ENCODE results near the gene COPS8. TPM values are rescaled to one million over a fixed set of nuclear protein-coding genes. Genes with fewer than 3 reads are reported as not detected.

The COPS8 gene
- total and polyA plus RNA-seq, 2 experiments from 2014 or later, result 120 to 130 TPM

- no peaks in the 10 kb centered on the region for H3K4me1 ChIP-seq (ENCODE audit: insufficient read depth)
- H2AFZ ChIP-seq, result no peak overlapping the region
- H3K4me3 ChIP-seq, result no peak overlapping the region
- no peak overlapping the region for H3K4me3 Mint-ChIP-seq
- H4K20me1 ChIP-seq (replicated peaks; ENCODE audit: insufficient read depth), result no peaks in the 10 kb centered on the region
- no peaks in the 10 kb centered on the region for H3K36me3 Mint-ChIP-seq (ENCODE audit: low read depth)
- TF ChIP-seq EZH2phosphoT487 (IDR thresholded peaks at IDR 0.05; ENCODE audit: unreplicated experiment) (no peak), POLR2AphosphoS5 (IDR thresholded peaks at IDR 0.05; ENCODE audit: low read depth) (no peak), STAT1 (IDR thresholded peaks at IDR 0.05; ENCODE audit: unreplicated experiment) (no peak), EZH2 (IDR thresholded peaks at IDR 0.05; ENCODE audit: low read depth, unreplicated experiment) (no peak), NANOG (IDR thresholded peaks at IDR 0.05; ENCODE audit: borderline replicate concordance) (no peak), ZNF114 (CRISPR knock-in tag; IDR thresholded peaks at IDR 0.05) (no peak), CREB1 (CRISPR knock-in tag; IDR thresholded peaks at IDR 0.05; ENCODE audit: low read depth) (no peak)
- TF ChIP-seq, protein P1, sequence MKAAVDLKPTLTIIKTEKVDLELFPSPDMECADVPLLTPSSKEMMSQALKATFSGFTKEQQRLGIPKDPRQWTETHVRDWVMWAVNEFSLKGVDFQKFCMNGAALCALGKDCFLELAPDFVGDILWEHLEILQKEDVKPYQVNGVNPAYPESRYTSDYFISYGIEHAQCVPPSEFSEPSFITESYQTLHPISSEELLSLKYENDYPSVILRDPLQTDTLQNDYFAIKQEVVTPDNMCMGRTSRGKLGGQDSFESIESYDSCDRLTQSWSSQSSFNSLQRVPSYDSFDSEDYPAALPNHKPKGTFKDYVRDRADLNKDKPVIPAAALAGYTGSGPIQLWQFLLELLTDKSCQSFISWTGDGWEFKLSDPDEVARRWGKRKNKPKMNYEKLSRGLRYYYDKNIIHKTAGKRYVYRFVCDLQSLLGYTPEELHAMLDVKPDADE (IDR thresholded peaks at IDR 0.05), result no peak
- TF ChIP-seq, protein P2, sequence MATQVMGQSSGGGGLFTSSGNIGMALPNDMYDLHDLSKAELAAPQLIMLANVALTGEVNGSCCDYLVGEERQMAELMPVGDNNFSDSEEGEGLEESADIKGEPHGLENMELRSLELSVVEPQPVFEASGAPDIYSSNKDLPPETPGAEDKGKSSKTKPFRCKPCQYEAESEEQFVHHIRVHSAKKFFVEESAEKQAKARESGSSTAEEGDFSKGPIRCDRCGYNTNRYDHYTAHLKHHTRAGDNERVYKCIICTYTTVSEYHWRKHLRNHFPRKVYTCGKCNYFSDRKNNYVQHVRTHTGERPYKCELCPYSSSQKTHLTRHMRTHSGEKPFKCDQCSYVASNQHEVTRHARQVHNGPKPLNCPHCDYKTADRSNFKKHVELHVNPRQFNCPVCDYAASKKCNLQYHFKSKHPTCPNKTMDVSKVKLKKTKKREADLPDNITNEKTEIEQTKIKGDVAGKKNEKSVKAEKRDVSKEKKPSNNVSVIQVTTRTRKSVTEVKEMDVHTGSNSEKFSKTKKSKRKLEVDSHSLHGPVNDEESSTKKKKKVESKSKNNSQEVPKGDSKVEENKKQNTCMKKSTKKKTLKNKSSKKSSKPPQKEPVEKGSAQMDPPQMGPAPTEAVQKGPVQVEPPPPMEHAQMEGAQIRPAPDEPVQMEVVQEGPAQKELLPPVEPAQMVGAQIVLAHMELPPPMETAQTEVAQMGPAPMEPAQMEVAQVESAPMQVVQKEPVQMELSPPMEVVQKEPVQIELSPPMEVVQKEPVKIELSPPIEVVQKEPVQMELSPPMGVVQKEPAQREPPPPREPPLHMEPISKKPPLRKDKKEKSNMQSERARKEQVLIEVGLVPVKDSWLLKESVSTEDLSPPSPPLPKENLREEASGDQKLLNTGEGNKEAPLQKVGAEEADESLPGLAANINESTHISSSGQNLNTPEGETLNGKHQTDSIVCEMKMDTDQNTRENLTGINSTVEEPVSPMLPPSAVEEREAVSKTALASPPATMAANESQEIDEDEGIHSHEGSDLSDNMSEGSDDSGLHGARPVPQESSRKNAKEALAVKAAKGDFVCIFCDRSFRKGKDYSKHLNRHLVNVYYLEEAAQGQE (IDR thresholded peaks at IDR 0.05; ENCODE audit: unreplicated experiment), result no peak
- TF ChIP-seq, protein P3, sequence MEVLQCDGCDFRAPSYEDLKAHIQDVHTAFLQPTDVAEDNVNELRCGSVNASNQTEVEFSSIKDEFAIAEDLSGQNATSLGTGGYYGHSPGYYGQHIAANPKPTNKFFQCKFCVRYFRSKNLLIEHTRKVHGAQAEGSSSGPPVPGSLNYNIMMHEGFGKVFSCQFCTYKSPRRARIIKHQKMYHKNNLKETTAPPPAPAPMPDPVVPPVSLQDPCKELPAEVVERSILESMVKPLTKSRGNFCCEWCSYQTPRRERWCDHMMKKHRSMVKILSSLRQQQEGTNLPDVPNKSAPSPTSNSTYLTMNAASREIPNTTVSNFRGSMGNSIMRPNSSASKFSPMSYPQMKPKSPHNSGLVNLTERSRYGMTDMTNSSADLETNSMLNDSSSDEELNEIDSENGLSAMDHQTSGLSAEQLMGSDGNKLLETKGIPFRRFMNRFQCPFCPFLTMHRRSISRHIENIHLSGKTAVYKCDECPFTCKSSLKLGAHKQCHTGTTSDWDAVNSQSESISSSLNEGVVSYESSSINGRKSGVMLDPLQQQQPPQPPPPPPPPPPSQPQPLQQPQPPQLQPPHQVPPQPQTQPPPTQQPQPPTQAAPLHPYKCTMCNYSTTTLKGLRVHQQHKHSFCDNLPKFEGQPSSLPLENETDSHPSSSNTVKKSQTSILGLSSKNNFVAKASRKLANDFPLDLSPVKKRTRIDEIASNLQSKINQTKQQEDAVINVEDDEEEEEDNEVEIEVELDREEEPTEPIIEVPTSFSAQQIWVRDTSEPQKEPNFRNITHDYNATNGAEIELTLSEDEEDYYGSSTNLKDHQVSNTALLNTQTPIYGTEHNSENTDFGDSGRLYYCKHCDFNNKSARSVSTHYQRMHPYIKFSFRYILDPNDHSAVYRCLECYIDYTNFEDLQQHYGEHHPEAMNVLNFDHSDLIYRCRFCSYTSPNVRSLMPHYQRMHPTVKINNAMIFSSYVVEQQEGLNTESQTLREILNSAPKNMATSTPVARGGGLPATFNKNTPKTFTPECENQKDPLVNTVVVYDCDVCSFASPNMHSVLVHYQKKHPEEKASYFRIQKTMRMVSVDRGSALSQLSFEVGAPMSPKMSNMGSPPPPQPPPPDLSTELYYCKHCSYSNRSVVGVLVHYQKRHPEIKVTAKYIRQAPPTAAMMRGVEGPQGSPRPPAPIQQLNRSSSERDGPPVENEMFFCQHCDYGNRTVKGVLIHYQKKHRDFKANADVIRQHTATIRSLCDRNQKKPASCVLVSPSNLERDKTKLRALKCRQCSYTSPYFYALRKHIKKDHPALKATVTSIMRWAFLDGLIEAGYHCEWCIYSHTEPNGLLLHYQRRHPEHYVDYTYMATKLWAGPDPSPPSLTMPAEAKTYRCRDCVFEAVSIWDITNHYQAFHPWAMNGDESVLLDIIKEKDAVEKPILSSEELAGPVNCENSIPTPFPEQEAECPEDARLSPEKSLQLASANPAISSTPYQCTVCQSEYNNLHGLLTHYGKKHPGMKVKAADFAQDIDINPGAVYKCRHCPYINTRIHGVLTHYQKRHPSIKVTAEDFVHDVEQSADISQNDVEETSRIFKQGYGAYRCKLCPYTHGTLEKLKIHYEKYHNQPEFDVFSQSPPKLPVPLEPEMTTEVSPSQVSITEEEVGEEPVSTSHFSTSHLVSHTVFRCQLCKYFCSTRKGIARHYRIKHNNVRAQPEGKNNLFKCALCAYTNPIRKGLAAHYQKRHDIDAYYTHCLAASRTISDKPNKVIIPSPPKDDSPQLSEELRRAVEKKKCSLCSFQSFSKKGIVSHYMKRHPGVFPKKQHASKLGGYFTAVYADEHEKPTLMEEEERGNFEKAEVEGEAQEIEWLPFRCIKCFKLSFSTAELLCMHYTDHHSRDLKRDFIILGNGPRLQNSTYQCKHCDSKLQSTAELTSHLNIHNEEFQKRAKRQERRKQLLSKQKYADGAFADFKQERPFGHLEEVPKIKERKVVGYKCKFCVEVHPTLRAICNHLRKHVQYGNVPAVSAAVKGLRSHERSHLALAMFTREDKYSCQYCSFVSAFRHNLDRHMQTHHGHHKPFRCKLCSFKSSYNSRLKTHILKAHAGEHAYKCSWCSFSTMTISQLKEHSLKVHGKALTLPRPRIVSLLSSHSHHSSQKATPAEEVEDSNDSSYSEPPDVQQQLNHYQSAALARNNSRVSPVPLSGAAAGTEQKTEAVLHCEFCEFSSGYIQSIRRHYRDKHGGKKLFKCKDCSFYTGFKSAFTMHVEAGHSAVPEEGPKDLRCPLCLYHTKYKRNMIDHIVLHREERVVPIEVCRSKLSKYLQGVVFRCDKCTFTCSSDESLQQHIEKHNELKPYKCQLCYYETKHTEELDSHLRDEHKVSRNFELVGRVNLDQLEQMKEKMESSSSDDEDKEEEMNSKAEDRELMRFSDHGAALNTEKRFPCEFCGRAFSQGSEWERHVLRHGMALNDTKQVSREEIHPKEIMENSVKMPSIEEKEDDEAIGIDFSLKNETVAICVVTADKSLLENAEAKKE (CRISPR knock-in tag; IDR thresholded peaks at IDR 0.05), result no peak
- no peaks in the 10 kb centered on the region for H3K79me2 ChIP-seq (replicated peaks; ENCODE audit: insufficient read depth)
- no peak overlapping the region for H3K4me2 ChIP-seq
- ATAC-seq (no peak), DNase-seq (ENCODE audit: low spot score) (no peak)
- no peak overlapping the region for H3K27ac Mint-ChIP-seq
- H3K9me3 Mint-ChIP-seq, result peaks cover 3% of the 10 kb centered on the region; the same call in 1 of the 3 replicates
- no peaks in the 10 kb centered on the region for H3K4me1 Mint-ChIP-seq
- no peaks in the 10 kb centered on the region; the same call in 1 of the 2 replicates for H3K9me2 ChIP-seq (ENCODE audit: insufficient read depth)
- H3F3A ChIP-seq (replicated peaks; ENCODE audit: low read depth), result no peaks in the 10 kb centered on the region
- H3K27me3 ChIP-seq (ENCODE audit: insufficient read depth), result no peaks in the 10 kb centered on the region
- H3K27me3 Mint-ChIP-seq (ENCODE audit: insufficient read depth, low read depth, poor library complexity), result peaks cover 4% of the 10 kb centered on the region
- H3K36me3 ChIP-seq (ENCODE audit: insufficient read depth), result no peaks in the 10 kb centered on the region
- no peak overlapping the region for H3K27ac ChIP-seq (ENCODE audit: low read depth)
These were observed 53.5 kb downstream of the COPS8 start for GRCh38 chr2:237139123-237139675.

All from GM23338 (cell line).